ENCODE measurements around the gene SLC6A12. TPM values are rescaled to one million over a fixed set of nuclear protein-coding genes. Genes with fewer than 3 reads are reported as not detected.

The SLC6A12 gene
- total RNA-seq, 1 experiment from 2014 or later, result 0.79 TPM

DNA sequence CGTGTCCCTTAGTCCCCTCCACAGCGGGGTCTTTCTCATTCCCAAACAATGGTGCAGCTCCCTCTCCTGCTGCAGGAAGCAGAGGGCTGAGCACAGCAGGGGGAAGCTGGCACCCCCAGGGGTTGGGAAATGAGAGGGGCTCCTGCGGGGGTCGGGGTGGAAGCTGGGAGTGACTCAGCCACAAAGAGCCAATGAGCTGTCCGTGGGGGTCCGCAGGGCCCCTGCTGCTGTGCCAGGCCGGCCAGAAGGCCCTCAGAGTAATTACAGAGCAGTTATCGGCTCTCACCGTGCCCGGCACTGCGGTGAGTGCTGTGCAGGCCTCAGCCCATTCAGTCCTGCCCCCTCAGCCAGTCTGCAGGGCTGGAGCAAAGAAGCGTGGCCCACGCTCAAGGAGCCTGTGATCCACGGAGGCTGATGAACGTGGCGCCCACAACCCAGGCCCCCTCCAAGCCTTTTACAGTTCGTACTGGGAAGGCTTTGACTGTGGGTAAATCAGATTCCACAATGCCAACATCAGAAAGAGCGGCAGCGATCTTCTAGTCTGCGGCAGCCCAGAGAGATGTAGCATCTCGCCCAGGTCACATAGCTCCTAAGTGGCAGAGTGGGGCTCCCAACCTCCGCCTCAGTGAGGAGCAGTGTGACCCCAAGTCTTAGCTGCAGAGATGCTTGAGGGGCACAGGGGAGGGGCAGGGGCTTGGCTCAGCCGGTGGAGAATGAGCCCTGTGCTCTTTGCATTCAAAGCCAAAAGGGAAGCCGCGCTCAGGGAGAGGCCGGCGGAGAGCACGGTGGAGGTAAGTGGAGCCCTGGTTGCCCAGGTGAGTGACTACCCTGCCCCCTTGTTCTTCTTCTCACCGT is 43.4 kb downstream of the SLC6A12 start:
- CTCF ChIA-PET, result interaction anchor here (1.0 to 4.4 kb wide), 8 partner anchors 8 to 49 kb away, joined by 3 to 28 read pairs (median 10); no protein-coding TSS in a partner anchor
- H3K4me1 Mint-ChIP-seq, result peaks cover 56% of the 10 kb centered on the region
- ATAC-seq (no peak), DNase-seq (ENCODE audit: low spot score) (no peak)
- no peak overlapping the region for H3K4me3 Mint-ChIP-seq
- H3K9me3 Mint-ChIP-seq, result no peaks in the 10 kb centered on the region
- TF ChIP-seq ZNF423 (CRISPR knock-in tag; IDR thresholded peaks at IDR 0.05) (peak; percentile 90), STAT6 (CRISPR knock-in tag; conservative IDR thresholded peaks at IDR 0.05; ENCODE audit: low read depth) (no peak), CREM (CRISPR knock-in tag; IDR thresholded peaks at IDR 0.05) (no peak)
- TF ChIP-seq, protein P1, sequence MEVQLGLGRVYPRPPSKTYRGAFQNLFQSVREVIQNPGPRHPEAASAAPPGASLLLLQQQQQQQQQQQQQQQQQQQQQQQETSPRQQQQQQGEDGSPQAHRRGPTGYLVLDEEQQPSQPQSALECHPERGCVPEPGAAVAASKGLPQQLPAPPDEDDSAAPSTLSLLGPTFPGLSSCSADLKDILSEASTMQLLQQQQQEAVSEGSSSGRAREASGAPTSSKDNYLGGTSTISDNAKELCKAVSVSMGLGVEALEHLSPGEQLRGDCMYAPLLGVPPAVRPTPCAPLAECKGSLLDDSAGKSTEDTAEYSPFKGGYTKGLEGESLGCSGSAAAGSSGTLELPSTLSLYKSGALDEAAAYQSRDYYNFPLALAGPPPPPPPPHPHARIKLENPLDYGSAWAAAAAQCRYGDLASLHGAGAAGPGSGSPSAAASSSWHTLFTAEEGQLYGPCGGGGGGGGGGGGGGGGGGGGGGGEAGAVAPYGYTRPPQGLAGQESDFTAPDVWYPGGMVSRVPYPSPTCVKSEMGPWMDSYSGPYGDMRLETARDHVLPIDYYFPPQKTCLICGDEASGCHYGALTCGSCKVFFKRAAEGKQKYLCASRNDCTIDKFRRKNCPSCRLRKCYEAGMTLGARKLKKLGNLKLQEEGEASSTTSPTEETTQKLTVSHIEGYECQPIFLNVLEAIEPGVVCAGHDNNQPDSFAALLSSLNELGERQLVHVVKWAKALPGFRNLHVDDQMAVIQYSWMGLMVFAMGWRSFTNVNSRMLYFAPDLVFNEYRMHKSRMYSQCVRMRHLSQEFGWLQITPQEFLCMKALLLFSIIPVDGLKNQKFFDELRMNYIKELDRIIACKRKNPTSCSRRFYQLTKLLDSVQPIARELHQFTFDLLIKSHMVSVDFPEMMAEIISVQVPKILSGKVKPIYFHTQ (CRISPR knock-in tag; IDR thresholded peaks at IDR 0.05), result no peak
- H3K36me3 Mint-ChIP-seq, result no peaks in the 10 kb centered on the region
- POLR2A ChIA-PET, result no interaction called here
- H3K27ac Mint-ChIP-seq, result no peak overlapping the region
- H3K27me3 Mint-ChIP-seq (ENCODE audit: low read depth), result peaks cover 8% of the 10 kb centered on the region

- Mint-ChIP-seq H3K27me3 (ENCODE audit: low read depth) (peaks cover 8% of the 10 kb centered on the region), H3K36me3 (no peaks in the 10 kb centered on the region), H3K4me3 (no peak overlapping the region), H3K27ac (no peak overlapping the region), H3K4me1 (peaks cover 52% of the 10 kb centered on the region), H3K9me3 (no peaks in the 10 kb centered on the region)
- ChIA-PET POLR2A (no interaction called here), CTCF (interaction anchor here (1.0 to 4.4 kb wide), 8 partner anchors 9 to 50 kb away, joined by 3 to 28 read pairs (median 10); no protein-coding TSS in a partner anchor)
- ATAC-seq (peak; percentile 38), DNase-seq (ENCODE audit: low spot score) (no peak)
- no peak for TF ChIP-seq ATF3 (CRISPR knock-in tag; conservative IDR thresholded peaks at IDR 0.05)
- TF ChIP-seq NR2C2 (CRISPR knock-in tag; IDR thresholded peaks at IDR 0.05), result no peak
- no peak for TF ChIP-seq ERG (CRISPR knock-in tag; IDR thresholded peaks at IDR 0.05)
- no peak for TF ChIP-seq CREM (CRISPR knock-in tag; IDR thresholded peaks at IDR 0.05)
- TF ChIP-seq, protein P2, sequence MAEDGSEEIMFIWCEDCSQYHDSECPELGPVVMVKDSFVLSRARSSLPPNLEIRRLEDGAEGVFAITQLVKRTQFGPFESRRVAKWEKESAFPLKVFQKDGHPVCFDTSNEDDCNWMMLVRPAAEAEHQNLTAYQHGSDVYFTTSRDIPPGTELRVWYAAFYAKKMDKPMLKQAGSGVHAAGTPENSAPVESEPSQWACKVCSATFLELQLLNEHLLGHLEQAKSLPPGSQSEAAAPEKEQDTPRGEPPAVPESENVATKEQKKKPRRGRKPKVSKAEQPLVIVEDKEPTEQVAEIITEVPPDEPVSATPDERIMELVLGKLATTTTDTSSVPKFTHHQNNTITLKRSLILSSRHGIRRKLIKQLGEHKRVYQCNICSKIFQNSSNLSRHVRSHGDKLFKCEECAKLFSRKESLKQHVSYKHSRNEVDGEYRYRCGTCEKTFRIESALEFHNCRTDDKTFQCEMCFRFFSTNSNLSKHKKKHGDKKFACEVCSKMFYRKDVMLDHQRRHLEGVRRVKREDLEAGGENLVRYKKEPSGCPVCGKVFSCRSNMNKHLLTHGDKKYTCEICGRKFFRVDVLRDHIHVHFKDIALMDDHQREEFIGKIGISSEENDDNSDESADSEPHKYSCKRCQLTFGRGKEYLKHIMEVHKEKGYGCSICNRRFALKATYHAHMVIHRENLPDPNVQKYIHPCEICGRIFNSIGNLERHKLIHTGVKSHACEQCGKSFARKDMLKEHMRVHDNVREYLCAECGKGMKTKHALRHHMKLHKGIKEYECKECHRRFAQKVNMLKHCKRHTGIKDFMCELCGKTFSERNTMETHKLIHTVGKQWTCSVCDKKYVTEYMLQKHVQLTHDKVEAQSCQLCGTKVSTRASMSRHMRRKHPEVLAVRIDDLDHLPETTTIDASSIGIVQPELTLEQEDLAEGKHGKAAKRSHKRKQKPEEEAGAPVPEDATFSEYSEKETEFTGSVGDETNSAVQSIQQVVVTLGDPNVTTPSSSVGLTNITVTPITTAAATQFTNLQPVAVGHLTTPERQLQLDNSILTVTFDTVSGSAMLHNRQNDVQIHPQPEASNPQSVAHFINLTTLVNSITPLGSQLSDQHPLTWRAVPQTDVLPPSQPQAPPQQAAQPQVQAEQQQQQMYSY (CRISPR knock-in tag; IDR thresholded peaks at IDR 0.05), result no peak
- TF ChIP-seq AFF4 (CRISPR knock-in tag; IDR thresholded peaks at IDR 0.05; ENCODE audit: borderline replicate concordance), result no peak
- TF ChIP-seq TCF7 (CRISPR knock-in tag; IDR thresholded peaks at IDR 0.05; ENCODE audit: low read depth), result no peak
- no peak for TF ChIP-seq TP53 (CRISPR knock-in tag; IDR thresholded peaks at IDR 0.05)
- no peak for TF ChIP-seq PRRX2 (CRISPR knock-in tag; IDR thresholded peaks at IDR 0.05)
- no peak for TF ChIP-seq ZNF232 (CRISPR knock-in tag; IDR thresholded peaks at IDR 0.05)
- TF ChIP-seq ETV6 (CRISPR knock-in tag; IDR thresholded peaks at IDR 0.05), result no peak
- TF ChIP-seq JAZF1 (CRISPR knock-in tag; IDR thresholded peaks at IDR 0.05), result no peak
- TF ChIP-seq JUN (CRISPR knock-in tag; IDR thresholded peaks at IDR 0.05), result no peak
- no peak for TF ChIP-seq ESRRA (CRISPR knock-in tag; IDR thresholded peaks at IDR 0.05; ENCODE audit: borderline replicate concordance)
These were observed 44.2 kb downstream of the SLC6A12 start for GRCh38 chr12:169528-170370.
